Fibroblast of villous mesenchyme (primary cell): ENCODE measurements around the gene SIRT2. TPM values are rescaled to one million over a fixed set of nuclear protein-coding genes. Genes with fewer than 3 reads are reported as not detected.

Experiments used
- DNase-seq: peaks from one replicate; pipeline ENCODE4 v3.0.0-alpha.2; 2010; ENCODE audit warnings: low read depth
- H3K4me3 ChIP-seq: 2 replicates; pipeline ENCODE4 v1.5.1; 2011; ENCODE audit warnings: low read depth, mild to moderate bottlenecking, low read length
- CTCF ChIP-seq: IDR thresholded peaks from 2 replicates; pipeline ENCODE4 v1.5.1; 2012; ENCODE audit warnings: low read depth, mild to moderate bottlenecking, low read length; ENCODE audit not compliant: insufficient read depth
- total RNA-seq: library from RNA; depleted of rRNA; stranded (reverse); fragments of >200 nt; gene quantifications from 2 replicates; pipeline ENCODE4 v1.2.3, GENCODE V29; 2012

Gene SIRT2
- total RNA-seq, 1 donor: 45.3 TPM

- H3K4me3 ChIP-seq: no peak overlapping the region
- no peak for DNase-seq
- TF ChIP-seq CTCF: no peak
Observed at GRCh38 chr19:38846097-38846496, 53.3 kb downstream of the SIRT2 start.

- no peak for TF ChIP-seq CTCF
- no peak for DNase-seq
- H3K4me3 ChIP-seq: no peak overlapping the region
Observed at GRCh38 chr19:38845374-38846024, 53.9 kb downstream of the SIRT2 start.

GRCh38 chr19:38844093-38844686 is 55.2 kb downstream of the SIRT2 start:
- H3K4me3 ChIP-seq: no peak overlapping the region
- DNase-seq: no peak
- no peak for TF ChIP-seq CTCF

- H3K4me3 ChIP-seq: no peak overlapping the region
- TF ChIP-seq CTCF: no peak
- no peak for DNase-seq
Observed at GRCh38 chr19:38843175-38843758, 56.2 kb downstream of the SIRT2 start.

- TF ChIP-seq CTCF: no peak
- no peak overlapping the region for H3K4me3 ChIP-seq
- DNase-seq: no peak
Observed at GRCh38 chr19:38842439-38843174, 56.8 kb downstream of the SIRT2 start.

- TF ChIP-seq CTCF: no peak
- DNase-seq: no peak
- no peak overlapping the region for H3K4me3 ChIP-seq
Observed at GRCh38 chr19:38841787-38842438, 57.5 kb downstream of the SIRT2 start.
